ENCODE measurements around the gene RAET1G.
"Not testable (repeated sequence)": the region's sequence is repeated elsewhere in the genome, so short reads cannot be mapped to it uniquely, and the experiment has no call there.

RAET1G gene

DNA sequence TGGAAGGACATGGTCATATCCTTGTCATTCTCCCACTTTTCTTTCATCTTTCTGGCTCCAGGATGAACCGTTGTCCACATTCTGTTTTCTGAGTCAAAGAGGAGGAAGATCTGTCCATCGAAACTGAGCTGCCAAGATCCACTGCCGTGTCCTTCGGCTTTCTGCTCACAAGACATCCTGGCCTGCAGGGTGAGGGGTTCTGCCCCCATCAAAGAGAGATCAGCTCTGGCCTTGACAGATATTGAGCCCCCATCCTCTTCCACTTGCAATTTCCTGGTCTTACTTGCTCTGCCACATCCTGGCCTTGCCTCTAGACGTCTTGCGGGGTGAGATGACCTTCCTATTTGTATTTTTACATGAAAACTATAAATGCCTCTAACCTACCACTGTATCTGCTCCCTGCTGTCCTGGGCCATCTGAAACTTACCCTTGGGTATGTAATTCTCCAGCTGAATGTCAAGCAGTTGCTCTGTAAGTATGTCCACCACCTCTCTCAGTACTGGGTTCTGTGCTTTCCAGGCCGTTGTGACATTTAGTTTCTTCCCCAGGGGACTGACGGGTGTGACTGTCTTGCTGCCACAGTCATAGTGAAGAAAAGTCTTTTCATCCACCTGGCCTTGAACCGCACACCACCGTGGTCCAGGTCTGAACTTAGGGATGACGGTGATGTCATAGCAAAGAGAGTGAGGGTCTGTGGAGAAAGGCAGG, 3.6 kb downstream of the RAET1G start:
- H3K4me1 ChIP-seq (ENCODE audit: control insufficient read depth, low read depth, low read length); H2BK5ac ChIP-seq (ENCODE audit: low read length); H3K4me3 ChIP-seq (ENCODE audit: low read length); H3K9ac ChIP-seq (ENCODE audit: low read length); H2BK15ac ChIP-seq (replicated peaks; ENCODE audit: low read depth); DNase-seq; H3K27ac ChIP-seq (ENCODE audit: low read depth, low read length); H4K8ac ChIP-seq (ENCODE audit: low read depth, low read length); H3K4ac ChIP-seq (ENCODE audit: low read depth, low read length); H3K79me2 ChIP-seq (ENCODE audit: control insufficient read depth, insufficient read depth, low read length); H2AK5ac ChIP-seq (ENCODE audit: low read length); H3K56ac ChIP-seq (ENCODE audit: low read length); H3K23ac ChIP-seq (ENCODE audit: low read length); H2BK120ac ChIP-seq (ENCODE audit: low read depth, low read length); H3K18ac ChIP-seq (ENCODE audit: low read length); H4K5ac ChIP-seq (ENCODE audit: low read length); H3K79me1 ChIP-seq (ENCODE audit: low read length); H3K36me3 ChIP-seq (ENCODE audit: control insufficient read depth, insufficient read depth, low read length); H3K4me2 ChIP-seq (ENCODE audit: low read length): not testable (repeated sequence)
- H3K27me3 ChIP-seq (ENCODE audit: insufficient read depth, low read length, poor library complexity), result peaks cover 21% of the 10 kb centered on the region
- WGBS (ENCODE audit: extremely low coverage, insufficient coverage, low lambda C conversion rate), result no CpG with 5 or more reads among the region's 11 CpGs

DNA sequence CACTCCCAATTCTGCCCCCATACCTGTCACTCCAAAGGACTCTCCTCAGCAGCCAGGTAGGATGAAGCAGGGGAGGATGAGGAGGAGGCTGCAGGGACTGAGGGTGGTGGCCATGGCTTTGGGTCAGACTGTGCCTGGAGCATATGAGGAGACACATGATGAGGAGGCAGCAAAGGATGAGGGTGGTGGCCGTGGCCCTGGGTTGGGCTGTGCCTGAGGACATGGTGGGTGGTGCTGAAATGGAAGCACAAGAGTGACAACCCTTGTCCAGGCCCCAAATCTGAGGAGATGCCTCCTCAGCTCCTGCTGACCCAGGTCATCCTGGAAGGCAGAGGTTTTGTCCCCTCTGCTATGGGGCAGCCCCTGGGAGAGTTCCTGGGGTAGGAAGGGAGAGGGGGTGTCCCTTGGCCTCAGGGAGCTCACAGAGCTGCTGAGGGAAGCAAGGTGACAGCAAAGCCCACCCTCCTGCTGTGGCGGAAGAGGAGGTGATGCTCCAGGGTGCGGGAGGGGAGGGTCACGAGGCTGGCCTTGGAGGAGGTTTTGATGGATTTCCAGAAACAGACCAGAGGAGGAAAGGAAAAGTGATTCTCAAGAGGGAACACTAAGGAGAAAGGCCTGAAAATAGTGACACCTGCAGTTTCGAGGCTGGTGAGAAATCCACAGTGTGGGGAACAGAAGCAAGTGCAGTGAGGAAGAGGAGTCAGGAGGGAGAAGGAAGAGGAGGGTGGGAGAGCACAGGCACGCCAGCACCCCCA, 4.6 kb downstream of the RAET1G start:
- peaks cover 12% of the 10 kb centered on the region for H3K27me3 ChIP-seq (ENCODE audit: insufficient read depth, low read length, poor library complexity)
- no peak overlapping the region for H2BK5ac ChIP-seq (ENCODE audit: low read length)
- no CpG with 5 or more reads among the region's 6 CpGs for WGBS (ENCODE audit: extremely low coverage, insufficient coverage, low lambda C conversion rate)

DNA sequence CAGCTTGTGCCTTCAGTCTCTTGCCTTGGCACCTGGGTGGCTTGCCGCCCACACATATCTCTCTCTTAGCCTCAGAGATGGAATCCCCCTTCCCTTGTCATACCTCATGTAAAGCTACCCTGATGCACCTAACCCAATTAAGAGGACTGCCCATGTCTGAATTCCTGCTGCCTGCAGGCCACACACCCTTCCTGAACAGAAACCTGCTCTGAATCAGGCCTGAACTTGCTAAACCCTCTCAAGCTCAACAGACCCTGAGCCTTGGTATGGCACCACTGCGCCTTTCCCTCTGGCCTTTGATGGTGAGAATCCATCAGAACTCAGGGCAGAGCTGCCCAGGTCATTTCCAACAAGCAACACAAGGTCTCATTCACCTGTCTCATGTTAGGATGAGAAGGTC, 5.2 kb downstream of the RAET1G start:
- Histone ChIP-seq H3K4ac (ENCODE audit: low read depth, low read length) (no peak overlapping the region), H3K79me2 (ENCODE audit: control insufficient read depth, insufficient read depth, low read length) (no peaks in the 10 kb centered on the region), H3K4me2 (ENCODE audit: low read length) (no peak overlapping the region), H2AK5ac (ENCODE audit: low read length) (no peak overlapping the region), H3K18ac (ENCODE audit: low read length) (no peak overlapping the region), H3K36me3 (ENCODE audit: control insufficient read depth, insufficient read depth, low read length) (no peaks in the 10 kb centered on the region), H4K5ac (ENCODE audit: low read length) (no peak overlapping the region), H3K9ac (ENCODE audit: low read length) (no peak overlapping the region), H2BK15ac (replicated peaks; ENCODE audit: low read depth) (no peak overlapping the region), H2BK120ac (ENCODE audit: low read depth, low read length) (no peak overlapping the region), H3K23ac (ENCODE audit: low read length) (no peak overlapping the region), H3K27ac (ENCODE audit: low read depth, low read length) (no peak overlapping the region), H4K8ac (ENCODE audit: low read depth, low read length) (no peak overlapping the region), H3K4me3 (ENCODE audit: low read length) (no peak overlapping the region), H3K79me1 (ENCODE audit: low read length) (no peaks in the 10 kb centered on the region), H3K56ac (ENCODE audit: low read length) (no peak overlapping the region), H3K4me1 (ENCODE audit: control insufficient read depth, low read depth, low read length) (no peaks in the 10 kb centered on the region), H3K27me3 (ENCODE audit: insufficient read depth, low read length, poor library complexity) (peaks cover 12% of the 10 kb centered on the region), H2BK5ac (ENCODE audit: low read length) (no peak overlapping the region)
- DNase-seq, result no peak
- WGBS (ENCODE audit: extremely low coverage, insufficient coverage, low lambda C conversion rate), result no CpG with 5 or more reads among the region's 2 CpGs

More for the DNA sequence above, 4.6 kb downstream of the RAET1G start:
- Histone ChIP-seq H2AK5ac (ENCODE audit: low read length) (no peak overlapping the region), H2BK15ac (replicated peaks; ENCODE audit: low read depth) (no peak overlapping the region), H3K18ac (ENCODE audit: low read length) (no peak overlapping the region), H3K79me1 (ENCODE audit: low read length) (no peaks in the 10 kb centered on the region), H3K4ac (ENCODE audit: low read depth, low read length) (no peak overlapping the region), H3K23ac (ENCODE audit: low read length) (no peak overlapping the region), H4K8ac (ENCODE audit: low read depth, low read length) (no peak overlapping the region), H3K9ac (ENCODE audit: low read length) (no peak overlapping the region), H2BK120ac (ENCODE audit: low read depth, low read length) (no peak overlapping the region), H3K4me2 (ENCODE audit: low read length) (no peak overlapping the region), H3K36me3 (ENCODE audit: control insufficient read depth, insufficient read depth, low read length) (no peaks in the 10 kb centered on the region), H3K4me3 (ENCODE audit: low read length) (no peak overlapping the region), H4K5ac (ENCODE audit: low read length) (no peak overlapping the region), H3K79me2 (ENCODE audit: control insufficient read depth, insufficient read depth, low read length) (no peaks in the 10 kb centered on the region), H3K4me1 (ENCODE audit: control insufficient read depth, low read depth, low read length) (no peaks in the 10 kb centered on the region), H3K56ac (ENCODE audit: low read length) (no peak overlapping the region), H3K27ac (ENCODE audit: low read depth, low read length) (no peak overlapping the region)
- DNase-seq, result no peak

DNA sequence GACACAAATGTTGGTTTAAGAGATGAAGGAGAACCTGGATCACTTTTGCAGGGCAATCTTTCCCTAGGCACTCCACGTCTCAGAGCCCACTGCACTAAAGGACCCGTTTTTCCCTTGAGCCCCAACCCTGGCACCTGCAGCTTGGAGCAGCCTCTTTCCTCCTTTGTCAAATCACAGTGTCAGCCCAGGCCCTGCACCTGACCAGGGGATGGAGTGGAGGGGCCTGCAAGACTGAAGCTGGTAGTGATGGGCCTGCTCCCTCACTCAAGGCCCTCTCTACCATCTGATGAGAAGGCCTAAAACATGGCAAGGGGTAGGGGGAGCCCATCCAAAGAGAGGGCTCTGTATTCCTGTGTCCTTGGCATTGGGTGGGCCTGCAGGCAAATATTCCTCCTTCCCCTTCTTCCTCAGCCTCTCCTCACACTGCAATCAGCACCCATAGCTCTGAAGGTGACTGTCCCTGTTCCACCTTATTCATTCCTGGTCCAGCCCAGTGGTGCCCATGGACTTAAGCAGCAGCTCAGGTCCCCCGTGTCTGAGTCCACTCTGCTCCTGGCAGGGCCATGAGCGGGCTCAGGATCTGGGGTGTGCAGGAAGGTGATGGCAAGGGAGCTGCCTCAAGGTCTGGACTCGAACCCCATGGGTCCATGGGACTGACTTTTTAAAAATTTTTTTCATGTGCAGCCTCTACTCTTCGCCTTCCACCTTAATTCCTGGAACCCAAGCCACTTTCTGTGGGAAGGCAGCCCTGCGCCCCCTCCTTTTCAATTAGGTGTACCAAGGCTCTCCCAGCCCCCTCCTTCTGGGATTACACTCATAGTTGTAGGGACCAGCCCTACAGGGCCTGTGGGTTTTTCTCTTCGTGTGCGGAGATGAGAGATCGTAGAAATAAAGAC, 6.7 kb downstream of the RAET1G start:
- DNase-seq, result no peak
- Histone ChIP-seq H3K79me2 (ENCODE audit: control insufficient read depth, insufficient read depth, low read length) (no peaks in the 10 kb centered on the region), H3K27me3 (ENCODE audit: insufficient read depth, low read length, poor library complexity) (peaks cover 5% of the 10 kb centered on the region), H2BK120ac (ENCODE audit: low read depth, low read length) (no peak overlapping the region), H3K18ac (ENCODE audit: low read length) (no peak overlapping the region), H3K4me1 (ENCODE audit: control insufficient read depth, low read depth, low read length) (no peaks in the 10 kb centered on the region), H3K27ac (ENCODE audit: low read depth, low read length) (no peak overlapping the region), H3K36me3 (ENCODE audit: control insufficient read depth, insufficient read depth, low read length) (no peaks in the 10 kb centered on the region), H3K23ac (ENCODE audit: low read length) (no peak overlapping the region), H4K5ac (ENCODE audit: low read length) (no peak overlapping the region), H3K4me3 (ENCODE audit: low read length) (no peak overlapping the region), H2BK15ac (replicated peaks; ENCODE audit: low read depth) (no peak overlapping the region), H3K4ac (ENCODE audit: low read depth, low read length) (no peak overlapping the region), H2BK5ac (ENCODE audit: low read length) (no peak overlapping the region), H3K79me1 (ENCODE audit: low read length) (no peaks in the 10 kb centered on the region), H2AK5ac (ENCODE audit: low read length) (no peak overlapping the region), H3K4me2 (ENCODE audit: low read length) (no peak overlapping the region), H3K9ac (ENCODE audit: low read length) (no peak overlapping the region), H3K56ac (ENCODE audit: low read length) (no peak overlapping the region), H4K8ac (ENCODE audit: low read depth, low read length) (no peak overlapping the region)
- no CpG with 5 or more reads among the region's 10 CpGs for whole genome bisulfite sequencing (ENCODE audit: extremely low coverage, insufficient coverage, low lambda C conversion rate)

GRCh38 chr6:149913540-149914240, 9.2 kb downstream of the RAET1G start:
- H3K79me2 ChIP-seq (ENCODE audit: control insufficient read depth, insufficient read depth, low read length), result no peaks in the 10 kb centered on the region
- H3K18ac ChIP-seq (ENCODE audit: low read length), result no peak overlapping the region
- no peak overlapping the region for H3K9ac ChIP-seq (ENCODE audit: low read length)
- H3K56ac ChIP-seq (ENCODE audit: low read length), result no peak overlapping the region
- no peak overlapping the region for H2BK5ac ChIP-seq (ENCODE audit: low read length)
- DNase-seq, result no peak
- no CpG with 5 or more reads among the region's 9 CpGs for WGBS (ENCODE audit: extremely low coverage, insufficient coverage, low lambda C conversion rate)
- H3K23ac ChIP-seq (ENCODE audit: low read length), result no peak overlapping the region
- H3K36me3 ChIP-seq (ENCODE audit: control insufficient read depth, insufficient read depth, low read length), result no peaks in the 10 kb centered on the region
- no peaks in the 10 kb centered on the region for H3K4me1 ChIP-seq (ENCODE audit: control insufficient read depth, low read depth, low read length)
- no peak overlapping the region for H3K4me2 ChIP-seq (ENCODE audit: low read length)
- H2BK120ac ChIP-seq (ENCODE audit: low read depth, low read length), result no peak overlapping the region
- no peak overlapping the region for H4K5ac ChIP-seq (ENCODE audit: low read length)
- no peak overlapping the region for H3K4me3 ChIP-seq (ENCODE audit: low read length)
- no peaks in the 10 kb centered on the region for H3K79me1 ChIP-seq (ENCODE audit: low read length)
- no peak overlapping the region for H3K4ac ChIP-seq (ENCODE audit: low read depth, low read length)
- no peak overlapping the region for H2BK15ac ChIP-seq (replicated peaks; ENCODE audit: low read depth)
- H3K27ac ChIP-seq (ENCODE audit: low read depth, low read length), result no peak overlapping the region
- H4K8ac ChIP-seq (ENCODE audit: low read depth, low read length), result no peak overlapping the region
- no peaks in the 10 kb centered on the region for H3K27me3 ChIP-seq (ENCODE audit: insufficient read depth, low read length, poor library complexity)
- H2AK5ac ChIP-seq (ENCODE audit: low read length), result no peak overlapping the region

Data from mesendoderm (in vitro differentiated cells).